HL-60/S4 treated with retinoic acid at 250 ng/mL for 4 days and 3 days (cell line): ENCODE results near the gene PIGR.

ENCODE experiments used
- in situ Hi-C: fragments of 300-500 bp; cut with MboI; formaldehyde crosslinking; loops from 2 replicates; pipeline ENCODE4 v1.7.0; 2022; ENCODE audit warnings: low sequenced_read_pairs

PIGR gene

GRCh38 chr1:206937425-206937824 lies 8.8 kb downstream of the PIGR start:
- in situ Hi-C loops = no loop called here

- in situ Hi-C loops = no loop called here
These were observed 10.7 kb downstream of the PIGR start for GRCh38 chr1:206935491-206936067.

GRCh38 chr1:206933333-206933945 lies 12.8 kb downstream of the PIGR start:
- in situ Hi-C loops = no loop called here

GRCh38 chr1:206932177-206932576 lies 14.1 kb downstream of the PIGR start:
- in situ Hi-C loops = no loop called here

GRCh38 chr1:206931709-206932108 lies 14.6 kb downstream of the PIGR start:
- in situ Hi-C loops = no loop called here

GRCh38 chr1:206930210-206930798 lies 16.0 kb downstream of the PIGR start:
- in situ Hi-C loops = no loop called here

GRCh38 chr1:206929524-206929923 lies 16.7 kb downstream of the PIGR start:
- in situ Hi-C loops = no loop called here

- in situ Hi-C loops = no loop called here
These were observed 20.0 kb downstream of the PIGR start for GRCh38 chr1:206926286-206926685.

GRCh38 chr1:206925106-206925736 lies 21.0 kb downstream of the PIGR start:
- in situ Hi-C loops = no loop called here

GRCh38 chr1:206924592-206925105 lies 21.6 kb downstream of the PIGR start:
- in situ Hi-C loops = loop anchor here (25.0 kb wide), 1 partner anchor 287 kb away; the partner anchor contains the start of gene DYRK3

GRCh38 chr1:206923961-206924557 lies 22.2 kb downstream of the PIGR start:
- in situ Hi-C loops = loop anchor here (25.0 kb wide), 1 partner anchor 287 kb away; the partner anchor contains the start of gene DYRK3

GRCh38 chr1:206923009-206923960 lies 23.0 kb downstream of the PIGR start:
- in situ Hi-C loops = loop anchor here (25.0 kb wide), 1 partner anchor 286 kb away; the partner anchor contains the start of gene DYRK3

- in situ Hi-C loops = loop anchor here (25.0 kb wide), 1 partner anchor 285 kb away; the partner anchor contains the start of gene DYRK3
These were observed 23.7 kb downstream of the PIGR start for GRCh38 chr1:206922524-206922923.

GRCh38 chr1:206921772-206922265 lies 24.4 kb downstream of the PIGR start, which contains the start of gene FCMR:
TSS of gene FCMR (minus strand) at chr1:206921941. CDS start at chr1:206921854, 87 bp downstream.
- in situ Hi-C loops = loop anchor here (25.0 kb wide), 1 partner anchor 285 kb away; the partner anchor contains the start of gene DYRK3

GRCh38 chr1:206918076-206918475 lies 28.2 kb downstream of the PIGR start:
- in situ Hi-C loops = loop anchor here (10.0 to 25.0 kb wide), 2 partner anchors 183 to 281 kb away; partner anchors contain the start of gene DYRK3

- in situ Hi-C loops = loop anchor here (10.0 to 25.0 kb wide), 2 partner anchors 181 to 279 kb away; partner anchors contain the start of gene DYRK3
These were observed 30.1 kb downstream of the PIGR start for GRCh38 chr1:206916000-206916709.

GRCh38 chr1:206915030-206915735 lies 31.1 kb downstream of the PIGR start:
- in situ Hi-C loops = loop anchor here (10.0 to 25.0 kb wide), 2 partner anchors 180 to 278 kb away; partner anchors contain the start of gene DYRK3
